D341Med (cell line): ENCODE measurements around the gene SPINK4.
A peak's percentile ranks its signal among the peaks of the same experiment; 100 is the strongest.

Experiments used
- DNase-seq: peaks from one replicate; pipeline ENCODE4 v3.0.0; 2012; ENCODE audit warnings: low spot score

Gene SPINK4

DNA sequence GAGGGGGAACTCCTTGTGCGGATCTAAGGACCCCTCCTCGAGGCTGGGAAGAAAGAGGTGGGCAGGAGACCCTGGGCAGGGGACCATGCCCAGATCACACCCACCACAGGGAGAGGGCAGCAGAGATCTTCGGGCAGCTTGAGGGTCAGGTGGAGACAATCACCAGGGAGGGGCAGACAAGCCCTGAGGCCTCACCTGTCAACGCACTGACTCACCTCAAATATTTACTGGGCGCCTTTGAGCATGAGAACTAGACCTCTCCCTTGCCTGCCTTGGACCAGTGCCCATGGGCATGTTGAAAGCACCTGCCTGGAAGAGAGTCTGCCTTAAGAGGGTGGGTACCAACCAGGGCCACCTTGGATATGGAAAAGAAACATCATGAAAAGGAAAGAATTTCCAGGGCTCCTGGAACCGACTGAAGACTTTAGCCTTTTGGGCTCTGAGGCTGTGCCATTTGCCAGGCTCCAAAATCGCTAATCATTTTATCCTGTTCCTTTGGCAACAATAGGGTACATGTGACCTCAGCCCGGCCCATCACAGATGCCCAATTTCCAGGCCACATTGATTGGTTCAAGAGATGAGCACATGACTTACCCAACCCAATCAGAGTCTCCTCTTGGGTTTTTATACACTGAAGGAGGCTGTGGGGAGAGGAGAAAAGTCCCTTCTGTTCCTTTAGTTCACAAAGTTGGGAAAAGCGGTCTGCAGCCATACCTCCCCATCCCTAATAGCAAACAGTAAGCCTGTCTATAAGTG lies 10.4 kb upstream of the SPINK4 start:
- DNase-seq, result peak; percentile 62

DNA sequence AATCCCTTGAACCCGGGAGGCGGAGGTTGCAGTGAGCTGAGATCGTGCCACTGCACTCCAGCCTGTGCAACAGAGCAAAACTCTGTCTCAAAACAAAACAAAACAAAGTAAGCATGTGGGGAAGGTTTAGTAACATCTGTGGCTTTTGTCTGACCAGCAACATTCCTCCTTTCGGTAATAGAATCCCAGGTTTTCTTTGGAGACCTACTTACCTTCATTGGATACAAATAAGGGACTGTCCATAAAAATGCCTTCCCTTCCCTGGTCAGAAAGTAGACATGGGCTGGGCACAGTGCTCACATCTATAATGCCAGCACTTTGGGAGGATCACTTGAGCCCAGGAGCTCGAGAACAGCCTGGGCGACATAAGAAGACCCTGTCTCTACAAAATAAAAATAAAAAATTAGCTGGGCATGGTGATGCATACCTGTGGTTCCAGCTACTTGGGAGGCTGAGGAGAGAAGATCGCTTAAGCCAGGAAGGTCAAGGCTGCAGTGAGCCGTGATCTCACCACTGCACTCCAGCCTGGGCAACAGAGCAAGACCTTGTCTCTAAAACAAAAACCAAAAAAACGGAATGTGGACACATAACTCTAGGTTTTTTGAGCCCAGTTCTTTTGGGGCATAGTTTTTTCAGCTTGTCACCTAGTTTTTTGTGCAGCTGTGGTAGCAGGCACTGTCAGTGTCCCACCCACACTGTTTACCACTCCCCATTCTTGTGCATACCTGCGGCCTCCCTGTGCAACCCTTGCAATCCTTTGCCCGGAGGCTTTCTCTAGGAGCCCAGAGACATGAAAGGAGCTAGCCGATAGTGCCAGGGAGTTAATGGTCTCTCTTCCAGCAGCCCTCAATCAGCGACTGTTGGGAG lies 9.0 kb upstream of the SPINK4 start:
- no peak for DNase-seq

DNA sequence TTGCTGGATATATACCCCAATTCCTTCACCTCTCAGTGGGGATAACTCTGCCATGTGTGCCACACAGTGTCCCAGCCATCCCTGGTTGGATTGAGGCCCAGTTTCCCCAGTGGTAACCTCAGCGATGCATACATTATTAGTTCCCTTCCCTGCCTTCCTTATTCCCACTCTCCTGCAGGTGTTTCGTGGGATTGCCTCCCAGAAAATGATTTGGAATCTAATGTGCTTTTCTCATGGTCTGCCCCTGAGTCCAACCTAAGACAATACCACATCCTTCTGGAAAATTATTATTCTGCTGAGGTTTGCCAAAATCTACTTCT lies 8.4 kb upstream of the SPINK4 start:
- no peak for DNase-seq

DNA sequence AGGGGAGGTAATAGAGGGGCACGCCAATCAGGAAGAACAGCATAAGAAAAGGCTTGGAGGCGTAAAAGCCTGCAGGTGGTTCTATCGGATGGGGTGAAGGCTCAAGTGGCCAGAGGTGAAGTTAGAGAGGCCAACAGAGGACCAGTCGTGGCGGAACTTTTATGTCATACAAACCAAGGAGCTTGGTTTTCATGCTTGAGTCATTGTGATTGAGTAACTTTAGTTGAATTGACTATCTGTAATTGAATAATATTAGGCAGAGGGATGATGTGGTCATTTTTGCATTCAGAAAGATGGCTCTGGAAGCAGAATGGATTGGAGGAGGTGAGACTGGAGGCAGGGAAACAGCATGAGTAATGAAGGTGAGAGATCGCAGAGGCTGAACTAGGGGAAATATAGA lies 7.2 kb upstream of the SPINK4 start:
- DNase-seq, result no peak

DNA sequence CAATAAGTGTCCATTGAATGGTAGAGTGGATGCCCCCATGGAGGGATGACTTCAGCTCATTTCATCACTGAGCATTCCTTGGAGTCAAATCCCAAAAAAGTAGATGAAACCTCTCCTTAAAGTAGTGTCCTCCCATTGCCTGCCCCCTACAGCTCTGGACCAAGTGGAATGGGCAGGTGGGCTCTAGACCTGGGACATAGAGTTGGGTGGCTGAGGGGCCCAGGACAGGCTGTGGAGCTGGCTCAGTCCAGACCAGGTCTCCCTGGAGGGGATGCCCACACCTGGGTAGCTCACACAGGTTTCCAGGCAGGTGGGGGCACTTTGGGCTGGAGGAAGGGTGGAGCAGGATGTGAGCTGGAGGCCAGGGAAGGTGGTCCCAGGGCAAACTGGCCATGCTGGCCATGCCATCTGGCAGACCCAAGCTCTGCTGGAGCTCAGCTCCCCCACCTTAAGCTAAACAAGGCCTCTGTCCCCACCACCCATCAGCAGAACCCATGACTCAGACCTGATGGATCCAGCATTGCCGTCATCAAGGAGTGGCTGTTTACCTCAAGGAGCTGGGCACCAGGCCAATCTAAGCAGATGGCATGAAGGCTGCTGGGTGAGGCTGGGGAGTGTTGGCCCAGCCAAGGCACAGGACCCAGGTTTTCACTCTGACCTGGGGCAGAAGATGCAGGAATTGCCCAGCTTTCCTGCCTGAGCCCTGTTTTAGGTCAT lies 6.2 kb upstream of the SPINK4 start:
- peak; percentile 70 for DNase-seq

DNA sequence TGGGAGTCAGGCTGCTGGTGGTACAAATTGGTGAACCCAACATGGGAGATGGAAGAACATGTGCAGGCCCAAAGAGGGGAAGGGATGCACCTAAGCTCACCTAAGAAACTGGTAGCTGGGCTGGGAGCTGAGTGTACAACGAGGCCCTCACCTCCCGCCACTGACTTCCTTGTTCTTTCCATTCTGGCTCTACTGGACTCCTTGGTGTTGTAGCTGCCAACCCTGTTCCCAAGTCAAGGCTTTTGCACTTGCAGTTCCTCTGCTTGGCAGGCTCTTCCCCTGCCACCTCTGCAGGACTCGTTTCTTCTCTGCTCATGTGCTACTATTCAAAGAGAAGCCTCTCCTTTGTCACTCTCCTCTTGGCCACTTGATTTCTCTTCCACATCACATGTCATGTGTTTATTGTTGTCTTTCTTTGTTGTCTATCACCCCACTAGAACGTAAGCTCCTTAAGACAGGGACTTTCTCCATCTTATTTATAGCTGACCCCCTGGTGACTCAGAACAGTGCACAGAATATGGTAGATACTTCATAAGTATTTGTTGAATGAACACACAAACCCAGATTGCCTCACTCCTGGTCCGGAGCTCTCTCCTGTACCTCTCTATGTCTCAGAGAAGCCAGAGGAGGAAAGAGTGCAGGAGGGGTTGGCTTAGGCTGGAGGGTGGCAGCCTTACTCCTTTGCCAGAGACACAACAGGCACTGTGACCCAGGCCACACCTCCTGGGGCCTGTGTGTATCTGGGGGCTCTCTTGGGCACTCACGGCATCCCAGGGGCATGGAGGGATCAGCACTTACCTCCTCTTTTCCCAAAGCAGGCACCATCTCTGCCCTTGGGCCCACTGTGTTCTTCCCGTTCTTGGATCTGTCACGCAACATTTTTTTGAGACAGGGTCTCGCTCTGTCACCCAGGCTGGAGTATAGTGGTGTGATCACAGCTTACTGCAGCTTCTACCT lies 5.2 kb upstream of the SPINK4 start:
- DNase-seq, result no peak

DNA sequence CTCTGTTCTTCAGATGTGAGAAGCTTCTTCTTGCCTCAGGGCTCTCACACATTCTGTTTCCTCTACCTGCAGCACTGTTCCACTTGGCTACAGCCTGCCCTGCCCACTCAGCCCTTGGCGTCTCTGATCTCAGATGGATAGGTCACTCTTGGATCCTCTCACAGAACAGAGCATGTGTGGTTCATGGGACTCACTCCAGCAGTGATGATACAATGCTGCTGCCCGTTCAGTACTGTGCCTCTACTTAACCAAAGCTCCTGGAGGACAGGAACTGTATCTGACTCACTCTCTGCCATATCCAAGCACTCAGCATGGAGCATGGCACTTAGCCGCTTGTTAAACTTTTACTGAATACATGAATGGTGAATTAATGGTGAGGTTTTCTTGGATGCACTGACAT lies 3.4 kb upstream of the SPINK4 start:
- no peak for DNase-seq

DNA sequence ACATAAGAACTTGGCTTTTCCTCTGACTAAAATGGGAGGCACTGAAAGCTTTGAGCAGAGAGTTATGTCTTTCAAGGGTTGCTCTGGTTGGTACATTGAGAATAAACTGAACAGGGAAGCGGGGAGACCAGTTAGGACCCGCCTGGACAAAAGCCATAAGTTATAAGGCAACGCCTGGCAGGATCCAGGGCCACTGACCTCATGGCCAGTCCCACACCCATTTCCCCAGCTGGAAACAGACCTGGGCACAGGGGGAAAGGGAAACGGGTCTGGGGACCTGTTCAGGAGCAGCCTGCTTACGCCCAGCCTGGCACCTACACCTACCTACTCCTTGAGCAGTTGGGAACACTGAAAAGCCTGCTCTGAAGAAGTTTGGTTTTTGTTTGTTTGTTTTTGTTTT lies 1.3 kb downstream of the SPINK4 start:
- no peak for DNase-seq

DNA sequence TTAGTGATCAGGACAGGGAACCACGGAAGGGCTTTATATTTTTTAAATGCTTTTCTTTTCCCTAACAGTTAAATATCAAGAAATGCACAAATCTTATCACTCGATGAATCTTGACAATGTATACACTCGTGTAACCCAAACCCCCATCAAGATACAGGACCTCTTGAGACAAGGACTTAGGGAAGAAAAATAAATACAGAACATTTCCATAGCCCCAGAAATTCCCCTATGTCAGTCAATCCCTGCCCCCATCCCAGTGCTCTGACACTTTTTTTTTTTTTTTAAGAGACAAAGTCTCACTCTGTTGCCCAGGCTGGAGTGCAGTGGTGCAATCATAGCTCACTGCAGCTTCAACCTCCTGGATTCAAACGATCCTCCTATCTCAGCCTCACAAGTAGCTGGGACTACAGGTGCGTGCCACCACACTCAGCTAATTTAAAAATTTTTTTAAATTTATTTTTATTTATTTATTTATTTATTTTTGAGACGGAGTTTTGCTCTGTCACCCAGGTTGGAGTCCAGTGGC lies 2.7 kb downstream of the SPINK4 start:
- DNase-seq, result no peak

DNA sequence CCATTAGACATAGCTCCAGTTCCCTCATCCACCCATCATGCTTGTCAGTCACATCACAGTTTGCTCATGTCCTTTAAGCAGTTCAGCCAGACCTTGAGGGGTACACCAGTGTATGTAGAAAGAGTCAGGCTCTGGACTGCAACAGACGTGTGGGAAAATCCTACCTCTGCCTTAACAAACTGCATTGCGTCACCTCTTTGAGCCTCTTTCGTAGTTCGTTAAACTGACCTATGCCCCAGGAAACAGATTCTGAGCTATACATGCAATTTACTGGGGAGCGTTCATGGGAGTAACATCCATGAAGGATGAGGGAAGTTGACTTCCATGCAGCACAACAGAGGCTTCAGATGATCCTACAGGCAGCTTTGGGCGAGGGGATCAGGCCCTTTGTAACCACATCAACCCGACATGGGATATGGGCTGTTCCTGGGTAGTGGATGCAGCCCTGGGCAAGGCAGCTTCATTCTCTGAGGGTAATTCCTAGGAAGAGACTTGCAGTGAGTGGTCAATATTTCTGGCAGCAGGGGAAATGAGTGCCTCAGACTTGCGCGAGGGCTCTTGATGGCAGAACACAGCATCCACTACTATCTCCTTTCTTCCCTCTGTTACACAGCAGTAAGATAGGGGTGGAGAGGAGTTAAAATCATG lies 4.3 kb downstream of the SPINK4 start:
- peak; percentile 6 for DNase-seq

DNA sequence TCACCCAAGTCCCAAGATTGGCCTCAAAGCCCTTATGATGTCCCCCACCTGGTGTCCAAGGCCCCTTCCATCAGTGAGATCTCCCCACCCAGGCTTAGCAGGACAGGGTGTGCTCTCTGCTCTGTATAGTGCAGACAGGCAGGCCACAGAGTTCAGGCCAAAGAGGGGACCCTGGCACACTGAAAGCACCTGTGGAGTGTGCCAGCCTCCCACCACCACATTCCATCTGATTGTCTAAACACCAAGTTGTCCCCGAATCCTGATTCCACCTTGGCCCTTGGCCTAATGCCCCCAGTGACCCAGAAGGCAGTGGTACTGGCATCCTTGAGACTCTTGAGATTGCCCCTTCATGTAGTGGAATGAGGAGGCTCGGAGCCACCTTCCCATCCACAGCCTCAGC lies 5.4 kb downstream of the SPINK4 start:
- peak; percentile 17 for DNase-seq

DNA sequence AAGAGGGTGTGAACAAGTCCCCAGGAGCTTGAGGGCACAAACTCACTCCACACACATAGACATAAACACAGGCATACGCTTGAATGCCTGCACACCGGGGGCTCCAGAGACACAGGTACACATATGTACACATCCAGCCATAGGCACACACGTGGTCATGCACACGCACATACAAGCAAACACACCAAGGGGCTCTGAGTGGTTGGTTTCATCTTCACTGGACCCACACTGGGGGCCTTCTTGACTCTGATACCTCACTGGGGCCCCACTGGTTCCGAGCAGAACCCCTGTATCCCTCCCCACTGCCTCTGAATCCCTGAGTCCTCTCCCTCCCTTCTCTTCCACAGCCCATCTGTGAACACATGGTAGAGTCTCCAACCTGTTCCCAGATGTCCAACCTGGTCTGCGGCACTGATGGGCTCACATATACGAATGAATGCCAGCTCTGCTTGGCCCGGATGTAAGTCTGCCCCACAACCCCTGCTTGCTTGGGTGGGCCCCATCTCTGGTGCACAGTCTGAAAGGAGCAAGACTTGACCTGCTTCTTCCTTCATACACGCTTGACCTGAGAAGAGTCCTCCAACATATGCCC lies 6.4 kb downstream of the SPINK4 start:
- DNase-seq, result peak; percentile 12

DNA sequence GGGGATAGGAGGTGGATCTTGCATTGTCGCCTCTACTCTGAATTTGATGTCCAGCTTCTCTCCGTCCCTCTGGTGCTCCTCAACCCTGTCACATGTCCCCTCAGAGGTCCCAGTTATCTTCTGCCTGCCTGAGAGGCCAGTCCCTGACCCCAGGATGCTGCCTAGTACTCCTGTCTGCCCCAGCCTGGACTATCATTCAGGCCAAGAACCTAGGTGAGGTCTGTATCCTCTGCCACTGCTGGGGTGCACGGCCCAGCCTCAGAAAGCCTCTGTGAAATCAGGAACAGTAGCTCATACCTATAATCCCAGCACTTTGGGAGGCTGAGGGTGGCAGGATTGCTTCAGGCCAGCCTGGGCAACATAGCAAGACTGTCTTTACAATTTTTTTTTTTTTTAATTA lies 8.6 kb downstream of the SPINK4 start:
- no peak for DNase-seq

DNA sequence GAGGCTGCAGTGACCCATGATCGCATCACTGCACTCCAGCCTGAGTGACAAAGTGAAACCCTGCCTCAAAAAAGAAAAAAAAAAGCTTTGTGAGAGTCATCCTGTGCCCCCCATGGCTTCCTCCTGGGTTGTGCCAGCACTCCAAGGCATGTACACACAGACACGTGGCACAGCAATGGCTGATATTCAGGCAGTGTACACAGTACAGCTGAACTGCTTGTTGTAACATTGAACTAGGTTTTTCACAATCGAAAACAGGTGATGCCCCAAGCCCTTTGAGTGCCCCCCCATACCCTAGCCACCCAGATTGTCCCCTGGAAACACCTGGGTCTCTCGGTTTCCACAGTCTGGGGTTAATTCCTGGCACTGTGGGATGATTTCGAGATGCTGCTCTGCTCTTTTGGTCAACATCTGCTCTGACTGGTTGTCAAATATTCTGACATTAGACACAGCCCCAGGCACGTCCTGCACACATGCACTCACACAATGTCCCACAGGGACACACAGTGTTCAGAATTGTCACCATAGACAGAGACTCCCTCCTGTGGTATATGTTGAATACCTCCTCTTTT lies 9.2 kb downstream of the SPINK4 start:
- DNase-seq, result no peak

DNA sequence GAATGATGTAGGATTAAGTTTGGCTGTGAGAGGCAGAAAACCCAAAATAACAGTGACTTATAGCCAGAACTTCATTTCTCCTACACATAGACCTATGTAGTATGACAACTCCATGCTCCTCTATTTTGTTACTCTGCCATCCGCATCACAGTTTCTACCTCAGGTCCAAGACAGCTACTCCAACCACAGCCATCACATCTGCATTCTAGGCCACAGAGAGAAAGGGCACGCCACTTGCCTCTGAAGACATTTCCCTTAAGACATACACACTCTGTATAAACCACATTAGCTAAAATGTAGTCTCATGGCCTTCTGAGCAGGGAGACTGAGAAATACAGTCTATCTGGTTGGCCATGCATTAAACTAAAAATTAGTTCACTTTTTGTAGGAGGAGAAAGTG lies 10.0 kb downstream of the SPINK4 start:
- no peak for DNase-seq

DNA sequence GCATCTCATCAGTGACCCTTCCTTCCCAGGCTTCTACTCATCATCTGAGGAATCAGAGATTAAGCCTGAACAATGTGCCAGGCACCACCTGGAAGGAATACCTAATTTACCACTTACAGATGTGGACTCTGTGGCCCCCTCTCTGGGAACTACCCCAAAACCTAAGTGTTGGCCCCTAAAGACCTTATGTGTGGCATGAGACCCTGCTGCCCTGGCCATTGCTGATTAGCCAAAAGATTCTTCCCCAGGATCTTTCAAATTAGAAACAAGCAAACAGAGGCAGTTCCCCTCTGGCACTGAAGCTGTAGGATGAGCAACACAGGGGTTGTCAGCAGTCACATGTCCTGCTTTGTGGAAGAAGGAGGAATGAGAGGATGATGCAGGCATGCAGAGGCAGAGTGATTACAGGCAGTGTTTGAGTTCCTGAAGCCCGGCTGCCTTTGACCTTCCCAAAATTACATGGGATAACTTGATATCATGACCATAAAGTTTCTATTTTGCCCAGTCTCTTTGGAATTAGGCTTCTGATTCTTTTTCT lies 10.6 kb downstream of the SPINK4 start:
- no peak for DNase-seq

DNA sequence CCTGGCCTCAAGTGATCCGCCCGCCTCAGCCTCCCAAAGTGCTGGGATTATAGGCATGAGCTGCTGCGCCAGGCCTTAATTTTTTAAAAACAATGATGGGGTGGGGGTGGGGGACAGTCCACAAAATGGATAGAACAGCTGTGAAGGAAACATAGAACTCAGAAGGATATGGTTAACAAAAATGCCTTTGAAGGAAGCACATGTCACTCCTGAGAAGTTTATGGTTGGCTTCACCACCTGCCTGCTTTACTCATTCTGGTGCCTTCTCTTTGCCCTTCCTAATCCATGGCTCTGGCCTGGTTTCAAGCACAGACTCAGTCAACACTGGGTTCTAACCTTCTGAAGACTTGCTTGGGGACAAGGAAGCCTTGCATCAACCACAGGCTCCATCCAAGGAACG lies 14.2 kb downstream of the SPINK4 start:
- no peak for DNase-seq

DNA sequence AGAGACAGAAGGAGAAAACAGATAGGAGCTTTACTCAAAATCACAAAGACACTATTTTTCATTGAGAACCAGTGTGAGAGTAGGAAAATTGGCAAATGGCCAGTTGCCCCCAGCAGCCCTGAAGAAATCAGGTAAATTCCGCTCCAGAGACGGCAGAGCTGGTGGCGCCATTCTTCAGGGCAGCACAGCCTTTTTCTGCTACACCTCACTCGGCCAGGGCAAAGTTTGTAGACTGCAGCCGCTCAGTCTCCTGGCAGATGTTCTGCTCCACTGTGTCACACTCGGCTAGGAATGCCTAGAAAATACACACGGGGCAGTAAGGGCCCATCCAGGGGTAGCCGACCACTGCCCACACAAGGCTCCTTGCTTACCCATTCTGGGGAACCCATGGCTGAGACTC lies 15.0 kb downstream of the SPINK4 start:
- DNase-seq, result no peak

DNA sequence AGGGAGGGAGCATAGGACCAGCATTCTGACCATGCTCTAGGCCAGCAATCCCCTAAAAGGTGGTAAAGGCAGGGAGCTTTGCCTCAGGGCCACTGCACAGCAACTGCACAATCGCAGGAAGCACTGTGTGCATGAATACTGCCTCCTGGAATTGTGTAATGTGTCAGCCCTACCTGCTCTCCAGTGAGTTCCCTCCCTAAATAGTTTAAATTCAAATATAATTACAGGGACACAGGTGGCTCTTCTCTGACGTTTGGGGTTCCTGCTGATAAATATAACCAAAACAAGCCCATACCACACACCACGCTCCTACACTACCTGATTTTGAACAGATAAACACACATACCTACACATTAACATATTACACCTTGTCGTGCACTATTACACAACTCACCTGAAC lies 15.5 kb downstream of the SPINK4 start:
- no peak for DNase-seq

DNA sequence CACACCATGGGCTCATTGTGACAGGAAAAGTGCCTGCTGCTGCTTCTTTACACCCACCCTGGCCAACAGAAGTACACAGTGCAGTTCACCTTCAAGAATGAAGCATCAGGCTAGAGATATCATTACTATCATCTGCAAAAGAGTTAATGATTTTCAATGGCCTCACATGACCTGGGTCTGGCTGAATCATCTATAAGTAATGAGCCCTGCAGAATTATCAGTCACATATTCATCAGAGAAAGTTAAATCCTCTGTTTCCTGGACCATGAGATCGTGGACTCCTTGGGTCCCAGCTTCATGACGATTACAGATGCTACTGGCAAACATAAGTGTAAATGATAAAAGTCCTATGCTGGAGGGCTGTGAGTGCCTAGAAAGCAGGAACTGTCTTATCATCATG lies 16.3 kb downstream of the SPINK4 start:
- DNase-seq, result no peak
